Skeletal muscle cell (primary cell): ENCODE results near the gene COX15.

ENCODE experiments used
- DNase-seq: peaks from one replicate; pipeline ENCODE4 v3.0.0-alpha.2; 2010; ENCODE audit warnings: low read depth
- H3K4me3 ChIP-seq: 2 replicates; pipeline ENCODE4 v1.5.1; 2011; ENCODE audit warnings: low read depth, mild to moderate bottlenecking, control low read depth, low read length, moderate library complexity

Gene COX15

GRCh38 chr10:99682752-99683151 is 49.2 kb downstream of the COX15 start:
- H3K4me3 ChIP-seq = no peak overlapping the region
- no peak for DNase-seq
